Posterior cingulate gyrus (tissue), 11 donors: Measurements from ENCODE around the gene PLVAP.
A peak's percentile ranks its signal among the peaks of the same experiment; 100 is the strongest.

ENCODE experiments used
- DNase-seq, 10 donors: peaks; one replicate each; pipeline versions ENCODE4 v3.0.0 to v3.0.0-alpha.2; 2020 to 2021; ENCODE audit warnings: mixed read lengths in 3 of 10
- intact Hi-C: fragments of 100-400 bp; cut with DNase I; formaldehyde crosslinking; loops from one replicate; pipeline ENCODE4 v1.15.1; 2023

The PLVAP gene, protein sequence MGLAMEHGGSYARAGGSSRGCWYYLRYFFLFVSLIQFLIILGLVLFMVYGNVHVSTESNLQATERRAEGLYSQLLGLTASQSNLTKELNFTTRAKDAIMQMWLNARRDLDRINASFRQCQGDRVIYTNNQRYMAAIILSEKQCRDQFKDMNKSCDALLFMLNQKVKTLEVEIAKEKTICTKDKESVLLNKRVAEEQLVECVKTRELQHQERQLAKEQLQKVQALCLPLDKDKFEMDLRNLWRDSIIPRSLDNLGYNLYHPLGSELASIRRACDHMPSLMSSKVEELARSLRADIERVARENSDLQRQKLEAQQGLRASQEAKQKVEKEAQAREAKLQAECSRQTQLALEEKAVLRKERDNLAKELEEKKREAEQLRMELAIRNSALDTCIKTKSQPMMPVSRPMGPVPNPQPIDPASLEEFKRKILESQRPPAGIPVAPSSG

DNA sequence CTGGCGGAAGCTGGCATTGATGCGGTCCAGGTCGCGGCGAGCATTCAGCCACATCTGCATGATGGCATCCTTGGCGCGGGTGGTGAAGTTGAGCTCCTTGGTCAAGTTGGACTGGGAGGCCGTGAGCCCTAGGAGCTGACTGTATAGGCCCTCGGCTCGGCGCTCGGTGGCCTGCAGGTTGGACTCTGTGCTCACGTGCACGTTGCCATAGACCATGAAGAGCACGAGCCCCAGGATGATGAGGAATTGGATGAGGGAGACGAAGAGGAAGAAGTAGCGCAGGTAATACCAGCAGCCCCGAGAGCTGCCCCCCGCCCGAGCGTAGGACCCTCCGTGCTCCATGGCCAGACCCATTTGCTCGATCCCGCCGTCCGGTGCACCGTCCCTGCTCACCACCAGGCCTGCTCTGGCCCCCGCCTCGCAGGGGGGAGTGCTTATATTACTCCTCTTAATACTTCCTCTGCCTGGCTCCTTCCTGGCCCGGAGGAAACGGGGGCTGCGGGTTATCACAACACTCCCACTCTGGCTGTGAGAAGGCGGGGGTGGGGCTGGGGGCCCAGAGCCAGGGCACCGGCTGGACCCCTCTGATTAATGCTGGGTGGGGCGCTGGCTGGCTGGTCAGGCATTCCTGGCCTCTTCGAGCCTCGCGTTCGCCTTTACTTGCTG, at the start of gene PLVAP:
TSS of gene PLVAP (minus strand) at position 408 of the 666 bp plus-strand sequence. CDS start at position 354, 54 bp downstream.
- intact Hi-C loops: no loop called here
- DNase-seq: no peak

DNA sequence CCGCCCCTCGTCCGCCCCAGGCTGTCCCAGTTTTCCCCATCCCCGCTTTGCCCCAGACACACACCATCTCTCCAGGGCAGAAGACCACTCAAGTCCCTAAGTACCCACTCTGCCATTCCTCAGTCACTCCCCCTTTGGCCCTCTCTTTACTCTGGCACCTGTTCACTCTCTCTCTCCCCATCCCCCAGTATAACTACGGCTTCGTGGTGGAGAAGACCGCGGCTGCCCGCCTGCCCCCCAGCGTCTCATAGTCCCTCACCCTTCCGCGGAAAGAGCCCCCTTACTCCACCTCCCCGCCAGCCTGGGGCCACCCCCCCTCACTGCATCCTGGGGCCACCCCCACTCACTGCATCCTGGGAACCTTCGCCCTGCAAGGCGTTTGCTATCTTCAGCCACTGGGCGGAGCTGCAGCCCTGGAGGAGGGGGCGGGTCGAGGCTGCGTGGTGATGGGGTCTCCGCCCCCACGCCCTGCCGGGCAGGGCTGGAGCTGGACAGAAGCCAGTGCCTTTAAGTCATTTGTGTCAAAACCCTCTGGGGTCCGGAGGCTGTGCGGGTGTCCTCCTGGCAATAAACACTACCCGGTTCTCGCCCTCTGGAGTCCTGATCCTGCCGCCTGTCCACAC, 47.7 kb upstream of the PLVAP start:
- peak in 8 of 10 donors; percentile 29 to 94 (median 51) for DNase-seq
- intact Hi-C loops: no loop called here

DNA sequence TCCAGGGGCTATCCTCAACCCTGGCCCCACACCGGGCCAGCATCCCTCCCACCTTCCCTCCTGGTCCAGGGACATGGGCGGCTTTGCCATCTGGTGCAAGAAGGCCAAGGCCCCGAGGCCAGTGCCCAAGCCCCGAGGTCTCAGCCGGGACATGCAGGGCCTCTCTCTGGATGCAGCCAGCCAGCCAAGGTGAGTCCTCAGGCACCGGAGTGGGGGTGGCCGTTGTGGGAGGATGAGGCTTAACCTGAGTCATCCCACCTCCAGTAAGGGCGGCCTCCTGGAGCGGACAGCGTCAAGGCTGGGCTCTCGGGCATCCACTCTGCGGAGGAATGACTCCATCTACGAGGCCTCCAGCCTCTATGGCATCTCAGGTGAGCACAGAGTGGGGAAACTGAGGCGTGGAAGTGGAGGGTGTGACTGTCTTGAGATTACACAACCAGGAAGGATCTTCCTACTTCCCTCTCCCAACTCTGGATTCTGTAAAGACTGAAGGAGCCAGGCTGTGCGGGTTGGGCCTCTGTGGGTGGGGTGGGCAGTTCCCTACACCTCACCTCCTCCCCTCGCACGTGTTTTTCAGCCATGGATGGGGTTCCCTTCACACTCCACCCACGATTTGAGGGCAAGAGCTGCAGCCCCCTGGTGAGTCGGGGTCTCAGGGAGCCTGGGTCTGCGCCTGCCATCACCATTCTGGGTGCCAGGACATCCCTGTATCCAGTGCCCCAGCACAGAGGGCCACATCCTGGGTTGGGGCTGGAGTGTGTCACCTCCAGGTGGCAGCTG, 46.5 kb upstream of the PLVAP start:
- intact Hi-C loops: no loop called here
- peak in 1 of 10 donors; percentile 84 for DNase-seq

DNA sequence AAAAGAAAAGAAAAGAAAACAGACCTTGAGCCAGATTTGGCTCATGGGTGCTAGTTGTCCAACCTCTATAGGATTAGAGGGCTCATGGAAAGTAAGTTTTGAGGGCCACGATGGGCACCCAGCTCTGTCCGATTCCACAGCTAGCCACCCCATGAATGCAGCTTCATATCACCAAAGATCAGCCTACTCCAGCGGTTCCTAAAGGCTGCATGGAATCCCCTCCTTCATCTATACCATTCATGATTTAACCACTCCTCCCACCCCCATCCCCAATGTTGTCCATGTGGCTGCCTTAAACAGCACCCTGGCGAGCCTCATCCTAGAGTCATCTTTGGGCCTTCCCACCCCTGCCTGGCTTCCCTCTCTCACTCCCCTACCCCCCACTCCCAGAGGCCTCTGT, 44.8 kb upstream of the PLVAP start:
- no peak for DNase-seq
- intact Hi-C loops: no loop called here

DNA sequence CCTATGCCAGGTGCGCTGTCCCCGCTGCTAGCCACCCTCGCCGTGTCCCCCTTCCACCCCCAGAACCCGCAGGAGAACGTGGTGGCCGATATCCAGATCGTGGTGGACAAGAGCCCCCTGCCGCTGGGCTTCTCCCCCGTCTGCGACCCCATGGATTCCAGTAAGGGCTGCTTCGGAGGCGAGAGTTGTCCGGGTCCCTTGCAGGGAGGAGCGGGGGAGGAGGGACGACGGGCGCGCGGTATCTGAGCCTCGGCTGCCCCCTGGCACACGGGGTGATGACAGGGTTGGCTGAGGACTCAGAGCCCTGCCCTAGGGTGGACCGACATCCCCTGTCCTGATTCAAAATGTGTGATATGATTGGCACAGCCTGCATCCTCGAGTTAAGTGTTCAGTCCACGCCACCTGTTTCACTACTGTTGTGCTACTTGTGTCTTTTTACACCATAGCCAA, 43.4 kb upstream of the PLVAP start:
- intact Hi-C loops: no loop called here

DNA sequence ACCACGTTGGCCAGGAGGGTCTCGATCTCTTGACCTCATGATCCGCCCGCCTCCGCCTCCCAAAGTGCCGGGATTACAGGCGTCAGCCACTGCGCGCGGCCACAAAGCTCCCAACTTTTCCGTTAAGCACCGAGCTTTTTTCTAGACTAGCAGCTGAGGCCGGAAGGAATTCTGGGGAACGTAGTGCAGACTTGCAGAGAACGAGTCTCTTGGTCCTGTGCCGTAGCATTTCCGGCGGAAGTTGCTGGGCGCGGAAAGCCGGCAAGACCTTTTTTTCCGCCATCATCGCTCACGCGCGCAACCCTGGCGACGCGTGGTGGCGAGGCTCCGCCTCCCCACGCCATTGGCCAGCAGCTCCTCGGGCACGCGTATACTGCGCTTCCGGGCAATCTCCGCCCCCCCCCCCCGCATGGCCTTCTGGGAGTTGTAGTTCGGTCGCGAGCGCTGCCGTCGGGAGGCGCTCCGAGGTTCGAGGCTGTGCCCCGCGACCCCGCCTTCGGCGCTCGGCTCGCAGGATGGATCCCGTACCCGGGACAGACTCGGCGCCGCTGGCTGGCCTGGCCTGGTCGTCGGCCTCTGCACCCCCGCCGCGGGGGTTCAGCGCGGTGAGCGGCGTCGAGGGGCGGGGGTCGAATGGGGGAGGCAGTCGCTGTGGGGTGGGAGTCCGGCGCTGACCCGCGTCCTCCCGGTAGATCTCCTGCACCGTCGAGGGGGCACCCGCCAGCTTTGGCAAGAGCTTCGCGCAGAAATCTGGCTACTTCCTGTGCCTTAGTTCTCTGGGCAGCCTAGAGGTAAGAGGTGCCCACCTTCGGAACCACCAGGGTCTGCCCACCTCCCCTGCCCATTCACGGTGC, 42.7 kb upstream of the PLVAP start, which contains the start of gene MVB12A:
TSS of gene MVB12A (plus strand) at position 427 of the 854 bp plus-strand sequence. CDS start at position 516, 89 bp downstream.
- intact Hi-C loops: no loop called here
- peak; percentile 96 to 100 (median 98) for DNase-seq

More for the DNA sequence above, 43.4 kb upstream of the PLVAP start:
- peak in 2 of 10 donors; percentile 15 to 81 for DNase-seq

DNA sequence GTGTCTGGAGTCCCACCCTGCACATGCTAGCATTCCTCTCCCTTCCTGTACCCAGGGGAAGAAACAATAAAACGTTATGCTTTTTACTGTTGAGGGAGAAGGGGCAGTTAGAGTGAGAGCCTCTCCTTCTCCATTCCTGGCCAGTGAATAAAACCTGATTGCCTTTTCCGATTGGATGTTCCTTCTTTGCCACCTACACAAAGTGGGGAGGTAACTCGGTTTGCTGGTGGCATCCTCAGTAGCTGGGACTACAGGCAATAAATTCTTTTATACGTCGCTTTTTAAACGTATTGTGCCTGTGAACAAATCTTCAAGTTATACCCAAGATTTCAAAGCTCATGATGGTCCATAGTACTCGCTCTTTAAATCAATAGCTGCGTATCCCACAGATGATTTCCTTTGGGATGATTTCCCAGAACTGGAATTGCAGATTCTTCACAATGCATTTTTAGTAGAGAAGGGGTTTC, 42.0 kb upstream of the PLVAP start:
- intact Hi-C loops: no loop called here
- DNase-seq: no peak

DNA sequence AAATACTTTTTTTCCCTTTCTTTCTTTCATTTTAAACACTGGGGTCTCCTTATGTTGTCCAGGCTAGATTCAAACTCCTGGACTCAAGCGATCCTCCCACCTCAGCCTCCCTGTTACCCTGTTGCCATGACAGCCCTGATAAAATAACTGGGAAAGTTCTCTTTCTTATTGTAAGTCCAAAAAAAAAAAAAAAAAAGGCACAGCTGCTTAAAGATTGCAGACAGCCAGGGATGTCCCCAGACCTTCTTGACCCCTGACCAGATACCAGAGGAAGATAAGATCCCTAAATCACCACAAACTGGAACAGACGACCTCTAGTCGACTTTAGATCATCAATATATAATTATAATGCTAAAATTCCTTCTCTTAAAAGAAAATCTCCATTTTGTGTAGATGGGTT, 41.6 kb upstream of the PLVAP start:
- intact Hi-C loops: no loop called here
- no peak for DNase-seq

DNA sequence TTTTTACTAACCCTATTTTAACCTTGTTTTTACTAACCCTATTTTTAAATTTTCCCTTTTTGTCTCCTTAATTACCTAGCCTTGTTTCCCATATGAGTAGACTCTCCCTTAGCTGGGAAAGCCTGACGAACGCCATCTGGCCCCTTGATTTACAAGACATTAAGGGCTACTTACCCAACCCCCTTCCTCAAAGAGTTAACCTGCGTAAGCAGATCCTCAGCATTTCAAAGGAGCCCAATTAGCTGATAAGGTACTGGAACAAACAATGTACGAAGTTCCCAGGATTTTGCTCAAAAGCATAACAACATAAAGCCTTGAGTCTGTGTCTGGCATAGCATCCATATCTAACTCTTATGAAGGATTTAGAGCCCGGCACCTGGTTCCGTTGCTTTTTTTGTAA, 38.0 kb upstream of the PLVAP start:
- intact Hi-C loops: no loop called here
- no peak for DNase-seq

DNA sequence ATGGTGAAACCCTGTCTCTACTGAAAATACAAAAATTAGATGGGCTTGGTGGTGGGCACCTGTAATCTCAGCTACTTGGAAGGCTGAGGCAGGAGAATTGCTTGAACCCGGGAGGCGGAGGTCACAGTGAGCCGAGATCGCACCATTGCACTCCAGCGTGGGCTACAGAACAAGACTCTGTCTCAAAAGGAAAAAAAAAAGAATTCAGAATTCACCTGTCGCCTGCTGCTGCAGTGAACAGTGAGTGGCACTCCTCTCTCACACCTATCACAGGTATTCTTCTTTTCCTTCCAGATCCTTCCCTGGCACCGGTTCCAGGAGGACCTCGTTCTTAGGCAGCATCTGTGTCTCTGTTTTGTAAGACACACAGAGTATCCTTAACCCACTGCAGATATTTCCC, 37.0 kb upstream of the PLVAP start:
- intact Hi-C loops: no loop called here

DNA sequence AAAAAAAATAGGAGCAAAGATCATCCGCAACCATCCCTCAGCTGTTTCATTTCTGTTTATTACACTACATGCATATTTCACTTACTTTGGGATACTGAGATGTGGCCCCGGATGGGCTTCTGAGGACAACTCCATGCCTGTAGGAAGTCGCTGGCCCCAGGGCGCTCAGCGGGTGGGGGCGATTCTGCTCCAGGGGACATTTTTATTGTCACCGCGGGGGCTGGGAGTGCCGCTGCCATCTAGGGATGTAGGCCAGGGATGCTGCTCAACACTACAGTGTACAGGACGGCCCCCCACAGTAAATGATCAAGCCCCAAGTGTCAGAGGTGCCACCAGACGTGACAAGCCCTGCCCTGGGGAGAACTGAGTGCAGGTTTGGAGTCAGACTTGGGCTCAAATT, 34.7 kb upstream of the PLVAP start:
- intact Hi-C loops: no loop called here
- DNase-seq: no peak

More for the DNA sequence above, 37.0 kb upstream of the PLVAP start:
- no peak for DNase-seq

DNA sequence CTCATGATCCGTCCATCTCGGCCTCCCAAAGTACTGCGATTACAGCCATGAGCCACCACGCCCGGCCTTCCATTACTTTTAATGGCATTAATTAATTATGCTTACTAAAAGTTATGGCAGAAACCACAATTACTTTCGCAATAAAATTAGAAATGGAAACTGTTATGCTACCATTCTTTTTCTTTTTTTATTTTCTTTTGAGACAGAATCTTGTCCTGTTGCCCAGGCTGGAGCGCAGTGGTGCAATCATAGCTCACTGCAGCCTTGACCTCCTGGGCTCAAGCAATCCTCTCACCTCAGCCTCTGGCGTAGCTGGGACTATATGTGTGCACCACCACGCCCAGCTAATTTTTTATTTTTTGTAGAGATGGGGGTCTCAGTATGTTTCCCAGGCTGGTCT, 32.8 kb upstream of the PLVAP start:
- intact Hi-C loops: no loop called here
- no peak for DNase-seq

DNA sequence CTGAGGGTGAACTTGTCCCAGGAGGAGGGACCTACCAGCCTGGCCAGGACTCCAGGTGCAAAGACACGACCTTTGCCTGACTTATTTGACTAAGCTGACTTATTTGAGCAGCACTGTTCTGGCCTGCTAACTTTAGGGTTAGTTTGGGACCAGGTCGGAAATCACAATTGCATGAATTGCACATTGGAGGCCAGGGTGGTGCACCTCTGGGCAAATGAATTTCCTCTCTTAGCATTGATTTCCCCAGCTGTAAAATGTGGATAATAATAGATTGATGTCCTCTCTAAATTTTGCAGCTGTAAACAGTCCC, 29.7 kb upstream of the PLVAP start:
- intact Hi-C loops: no loop called here
- DNase-seq: no peak

DNA sequence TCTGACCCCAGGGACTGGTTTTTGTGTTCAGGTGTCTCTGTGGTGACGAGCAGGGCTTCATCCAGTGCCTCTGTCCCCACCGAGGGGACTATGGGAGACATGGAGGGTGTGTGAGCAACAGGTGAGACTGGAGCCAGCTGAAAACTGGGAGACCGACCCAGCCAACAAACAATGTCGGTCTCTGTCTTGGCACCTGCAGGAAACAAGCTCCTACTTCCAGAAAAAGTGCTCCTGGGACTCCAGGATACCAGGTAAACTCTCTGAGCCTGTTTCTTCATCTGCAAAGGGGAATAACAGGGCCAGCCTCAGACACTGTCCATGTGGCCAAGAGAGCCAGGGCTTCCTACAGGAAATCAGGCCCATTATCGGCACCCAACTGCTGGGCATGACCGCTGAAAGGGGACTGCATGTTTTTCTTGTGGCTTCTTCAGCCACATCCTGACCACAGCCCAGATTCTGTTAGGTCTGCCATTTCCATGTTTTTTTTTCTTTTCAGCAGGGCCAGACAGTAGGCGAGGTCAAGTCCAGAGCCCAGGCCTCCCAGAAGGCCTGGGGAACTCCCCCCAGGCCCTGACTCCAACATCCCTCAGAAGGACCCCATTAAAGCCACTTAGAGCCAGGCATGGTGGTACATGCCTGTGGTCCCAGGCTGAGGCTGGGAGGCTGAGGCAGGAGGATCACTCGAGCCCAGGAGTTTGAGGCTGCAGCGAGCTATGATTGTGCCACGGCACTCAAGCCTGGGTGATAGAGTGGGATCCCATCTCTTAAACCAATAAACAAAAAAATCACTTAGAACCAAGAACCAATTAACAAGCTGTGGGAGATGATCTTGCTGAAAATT, 29.1 kb upstream of the PLVAP start:
- DNase-seq: peak in 1 of 10 donors; percentile 18
- intact Hi-C loops: no loop called here

DNA sequence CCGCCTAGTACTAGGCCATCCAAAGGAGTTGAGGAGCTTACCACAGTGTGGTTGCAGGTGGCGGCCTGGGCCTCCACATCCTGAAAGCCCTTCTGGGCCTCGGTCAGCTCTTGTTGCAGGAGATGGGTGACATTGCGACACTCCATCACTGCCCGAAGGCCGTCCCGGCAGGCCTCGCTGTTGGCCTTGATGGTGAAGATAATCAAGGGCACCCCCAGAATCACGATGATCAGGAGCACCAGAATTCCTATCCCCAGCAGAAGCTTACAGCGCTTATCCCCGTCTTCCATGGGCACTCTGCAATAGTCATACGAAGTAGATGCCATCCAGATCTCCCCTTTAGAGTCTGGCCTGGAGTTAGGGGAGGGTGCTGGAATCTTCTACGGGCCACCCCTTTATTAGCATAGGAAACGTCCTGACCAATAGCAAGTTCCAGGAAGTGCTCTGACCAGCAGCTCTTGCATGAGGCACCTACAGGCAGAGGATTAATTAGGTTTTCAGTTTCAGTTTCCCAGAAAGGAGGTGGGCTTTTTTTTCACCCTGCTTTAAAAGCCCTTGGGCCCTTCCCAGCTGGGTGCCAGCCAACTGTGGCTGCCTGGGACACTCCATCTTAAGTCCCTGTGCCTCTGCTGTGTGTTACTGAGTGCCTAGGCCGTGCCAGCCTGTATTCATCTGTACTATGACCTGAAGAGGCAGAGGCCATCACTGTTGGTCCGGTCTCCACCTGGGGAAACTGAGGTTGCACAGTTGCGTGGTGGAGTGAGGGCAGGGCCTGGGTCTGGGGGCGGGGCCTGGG, 28.3 kb upstream of the PLVAP start, which contains the start of gene BST2:
TSS of gene BST2 (minus strand) at position 381 of the 796 bp plus-strand sequence. CDS start at position 326, 55 bp downstream.
- DNase-seq: peak in 2 of 10 donors; percentile 17 to 88
- intact Hi-C loops: no loop called here

DNA sequence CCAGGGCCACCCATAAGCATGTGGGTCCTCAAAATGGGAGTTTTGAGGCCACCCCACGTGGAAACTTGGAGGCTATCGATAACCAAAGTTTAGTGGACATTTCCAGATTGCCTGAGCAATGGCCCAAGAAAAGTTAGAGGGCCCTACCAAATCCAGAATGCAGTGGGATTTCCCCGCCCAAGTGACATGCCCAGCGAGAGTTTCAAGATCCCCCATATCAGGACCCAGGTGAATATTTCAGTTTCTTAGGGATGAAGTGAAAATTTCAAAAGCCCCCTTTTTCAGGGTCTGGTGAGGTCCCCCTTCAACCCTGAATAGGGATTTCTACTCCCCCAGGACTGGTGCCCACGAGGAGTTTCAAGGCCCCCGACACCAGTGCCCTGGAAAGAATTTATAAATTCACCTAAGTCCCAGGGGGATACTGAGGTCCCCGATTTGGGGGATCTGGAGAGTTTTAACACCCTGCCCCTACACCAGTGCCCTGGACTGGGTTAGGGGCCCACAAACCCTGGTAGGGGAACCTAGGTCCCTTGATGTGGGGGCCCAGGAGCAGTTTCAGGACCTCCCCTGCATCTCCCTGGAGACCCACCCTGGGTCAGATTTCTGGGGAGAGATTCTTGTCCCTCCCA, 27.6 kb upstream of the PLVAP start:
- intact Hi-C loops: no loop called here
- no peak for DNase-seq

DNA sequence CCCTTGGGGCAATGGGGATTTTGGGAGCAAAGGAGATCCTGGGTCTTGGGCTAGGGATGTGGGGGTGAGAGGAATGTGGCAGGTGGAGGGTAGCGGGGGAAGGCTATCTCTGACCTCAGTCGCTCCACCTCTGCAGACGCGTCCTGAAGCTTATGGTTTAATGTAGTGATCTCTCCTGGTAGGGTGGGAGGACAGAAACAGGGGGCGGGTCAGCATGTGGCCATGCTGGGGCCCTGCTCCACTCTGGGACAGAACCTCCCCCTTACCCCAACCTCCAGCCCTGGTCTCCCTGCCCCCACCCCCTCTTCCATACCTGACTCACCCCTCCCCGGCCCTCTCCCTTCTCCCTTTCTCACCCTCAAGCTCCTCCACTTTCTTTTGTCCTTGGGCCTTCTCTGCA, 26.9 kb upstream of the PLVAP start:
- intact Hi-C loops: no loop called here

More for the DNA sequence above, 26.9 kb upstream of the PLVAP start:
- DNase-seq: no peak
